OCI-M2 (cell line): ENCODE measurements around the gene IL5RA.

ENCODE experiments used
- DNase-seq: peaks from one replicate; lab custom pipeline; 2025; ENCODE audit not compliant: unreplicated experiment; lab: John Stamatoyannopoulos, UW

Gene IL5RA

GRCh38 chr3:3069723-3070122 is 40.5 kb downstream of the IL5RA start:
- DNase-seq: no peak

GRCh38 chr3:3068358-3068881 is 41.8 kb downstream of the IL5RA start:
- no peak for DNase-seq

GRCh38 chr3:3066910-3067309 is 43.3 kb downstream of the IL5RA start:
- DNase-seq: no peak

GRCh38 chr3:3066378-3066777 is 43.8 kb downstream of the IL5RA start:
- no peak for DNase-seq

DNA sequence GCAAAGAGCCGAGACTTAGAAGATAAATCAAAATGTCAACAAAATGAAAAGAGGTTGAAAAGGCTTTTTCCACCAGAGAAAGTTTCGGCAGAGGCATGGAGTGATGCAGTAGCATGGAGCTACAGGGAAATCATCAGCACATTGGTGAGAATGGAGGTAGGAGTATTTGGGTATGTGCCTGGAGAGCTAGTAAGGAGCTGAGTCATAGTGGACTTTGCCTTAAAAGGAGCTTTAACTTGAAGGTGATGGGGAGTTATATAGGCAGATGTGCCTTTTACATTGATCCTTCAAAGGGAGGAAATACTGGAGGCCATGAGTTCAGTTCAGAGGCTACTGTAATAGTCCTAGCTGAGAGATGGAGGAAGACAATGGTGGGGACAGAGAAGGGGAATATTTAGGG is 44.3 kb downstream of the IL5RA start:
- DNase-seq: no peak

DNA sequence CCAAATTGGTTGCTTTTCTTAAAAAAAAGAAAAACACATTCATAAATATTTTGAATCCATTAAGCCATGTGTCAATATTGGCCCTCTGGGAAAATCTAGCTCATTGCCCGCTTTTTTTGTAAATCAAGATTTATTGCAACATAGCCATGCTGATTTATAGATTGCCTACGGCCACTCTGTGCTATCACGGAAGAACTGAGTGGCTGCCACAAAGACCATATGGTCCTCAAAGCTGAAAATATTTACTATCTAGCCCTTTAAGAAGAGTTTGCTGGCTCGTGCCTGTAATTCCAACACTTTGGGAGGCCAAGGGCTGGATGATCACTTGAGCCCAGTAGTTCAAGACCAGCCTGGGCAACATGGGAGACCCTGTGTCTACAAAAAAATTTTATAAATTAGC is 45.9 kb downstream of the IL5RA start:
- DNase-seq: no peak

- DNase-seq: no peak
Measured at GRCh38 chr3:3059645-3060044, 50.5 kb downstream of the IL5RA start.

GRCh38 chr3:3053974-3054373 is 56.2 kb downstream of the IL5RA start:
- no peak for DNase-seq

DNA sequence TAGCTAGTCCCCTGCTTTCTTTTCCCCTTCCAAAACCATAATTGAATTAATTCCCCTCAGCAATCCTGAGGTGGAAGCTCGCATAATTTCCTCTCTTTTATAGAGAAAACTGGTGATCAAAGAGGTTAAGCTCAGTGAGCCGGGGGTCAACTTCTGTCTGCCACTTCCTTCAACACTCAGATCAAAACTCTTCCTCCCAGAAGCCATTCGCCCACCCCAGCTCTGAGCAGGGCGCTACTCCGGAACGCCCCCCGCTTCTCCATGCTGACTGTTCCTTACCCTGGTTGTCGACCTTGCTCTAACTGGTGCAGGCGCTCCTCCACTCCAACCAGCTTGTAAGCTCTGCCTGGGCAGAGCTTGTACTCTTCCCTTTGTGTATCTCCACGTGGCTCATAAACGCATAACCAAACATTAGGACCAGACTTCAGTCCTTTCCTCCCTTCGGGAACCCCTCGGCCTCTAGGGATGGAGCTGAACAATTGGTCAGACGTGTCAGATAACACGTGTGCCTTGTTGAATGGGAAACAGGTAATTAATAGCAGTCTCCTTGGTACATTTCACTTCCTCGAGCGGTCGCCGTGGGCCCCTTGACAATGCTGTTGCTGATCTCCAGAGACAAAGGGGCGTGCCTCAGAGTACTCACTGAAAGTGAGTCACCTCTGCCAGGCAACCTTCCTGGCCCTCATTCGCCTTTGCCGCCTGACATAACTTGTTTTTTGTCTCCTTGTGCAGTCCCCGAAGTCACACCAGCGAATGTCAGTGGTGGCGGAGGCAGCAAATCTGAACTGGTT is 71.8 kb downstream of the IL5RA start:
- no peak for DNase-seq

- no peak for DNase-seq
Measured at GRCh38 chr3:3037156-3037555, 73.0 kb downstream of the IL5RA start.

- no peak for DNase-seq
Measured at GRCh38 chr3:3031326-3031725, 78.8 kb downstream of the IL5RA start.

- no peak for DNase-seq
Measured at GRCh38 chr3:3027976-3028567, 82.1 kb downstream of the IL5RA start.

DNA sequence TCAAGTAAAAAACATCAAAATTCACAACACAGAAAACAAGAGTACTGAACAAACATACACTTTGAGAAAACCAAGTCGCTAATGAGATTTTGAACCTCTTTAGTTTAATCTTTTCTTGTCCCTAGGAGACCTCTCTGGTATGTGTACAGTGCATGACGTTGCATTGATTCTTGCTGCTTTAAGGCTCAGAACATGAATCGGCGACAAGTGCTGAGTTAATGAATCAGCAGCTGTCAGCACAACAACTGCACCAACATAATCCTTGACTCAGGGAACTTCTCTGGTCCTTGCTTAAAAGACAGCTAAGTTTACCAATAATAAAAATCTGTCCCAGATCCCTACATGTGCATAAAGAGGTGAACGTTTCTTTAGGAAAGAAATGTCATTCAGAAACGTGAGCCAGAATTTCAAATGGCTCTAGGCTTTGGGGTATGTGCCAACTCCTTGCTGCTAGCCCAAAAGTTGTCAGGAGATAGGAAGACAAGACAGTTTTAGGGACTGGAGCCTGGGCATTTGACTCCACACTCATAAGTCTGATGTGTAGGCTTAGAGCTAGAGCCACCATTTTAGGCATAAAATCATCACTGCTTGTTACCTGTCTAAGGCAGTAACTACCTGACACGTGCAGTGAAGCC is 86.9 kb downstream of the IL5RA start:
- no peak for DNase-seq

- DNase-seq: no peak
Measured at GRCh38 chr3:3020209-3020608, 90.0 kb downstream of the IL5RA start.
